T-helper 9 cell (primary cell): ENCODE data around the gene KISS1.
"Not testable (repeated sequence)": the region's sequence is repeated elsewhere in the genome, so short reads cannot be mapped to it uniquely, and the experiment has no call there.

Experiments used
- DNase-seq: peaks from one replicate; pipeline ENCODE4 v3.0.0-alpha.2; 2020
- total RNA-seq, 2 donors: gene quantifications; one replicate each; lab custom pipeline; 2026; lab: John Stamatoyannopoulos, UW

The KISS1 gene
- 0 reads per million in 2 donors for total RNA-seq

DNA sequence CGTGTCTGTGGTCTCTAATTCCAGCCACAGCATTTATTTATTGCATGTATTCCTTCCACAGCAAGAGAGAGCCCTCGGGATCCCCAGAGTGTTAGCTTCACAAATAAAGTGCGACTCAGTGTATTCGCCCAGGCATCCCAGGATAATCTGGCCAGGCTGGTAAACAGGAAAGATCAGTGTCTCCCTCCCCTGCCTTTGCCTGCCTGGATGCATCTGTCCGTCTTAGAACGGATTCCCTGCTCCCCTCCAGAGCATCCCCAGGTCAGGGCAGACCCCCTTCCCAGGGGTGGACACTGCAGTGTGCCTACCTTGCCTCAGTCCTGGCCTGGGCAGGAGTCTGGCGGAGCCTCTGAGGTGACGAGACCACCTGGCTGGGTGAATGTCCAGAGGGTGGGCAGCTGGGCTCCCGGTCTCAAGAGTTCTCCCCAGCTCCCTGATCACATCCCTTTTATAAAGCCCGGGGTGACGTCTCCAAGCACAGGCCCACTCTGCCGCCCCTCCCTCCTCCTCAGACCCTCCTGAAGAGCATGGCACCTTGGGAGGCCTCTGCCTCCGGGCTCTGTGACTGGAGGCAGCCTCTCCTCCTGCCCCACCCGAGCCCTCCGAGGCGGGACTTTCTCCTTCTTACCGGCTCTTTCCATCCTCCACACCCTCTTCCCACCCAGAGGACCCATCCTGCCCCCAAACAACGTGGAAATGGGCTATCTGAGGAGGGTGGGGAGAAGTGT is at the start of gene KISS1:
TSS of gene KISS1 (minus strand) at position 424 of the 728 bp plus-strand sequence. CDS start 3,615 bp downstream, outside the sequence.
- no peak for DNase-seq

DNA sequence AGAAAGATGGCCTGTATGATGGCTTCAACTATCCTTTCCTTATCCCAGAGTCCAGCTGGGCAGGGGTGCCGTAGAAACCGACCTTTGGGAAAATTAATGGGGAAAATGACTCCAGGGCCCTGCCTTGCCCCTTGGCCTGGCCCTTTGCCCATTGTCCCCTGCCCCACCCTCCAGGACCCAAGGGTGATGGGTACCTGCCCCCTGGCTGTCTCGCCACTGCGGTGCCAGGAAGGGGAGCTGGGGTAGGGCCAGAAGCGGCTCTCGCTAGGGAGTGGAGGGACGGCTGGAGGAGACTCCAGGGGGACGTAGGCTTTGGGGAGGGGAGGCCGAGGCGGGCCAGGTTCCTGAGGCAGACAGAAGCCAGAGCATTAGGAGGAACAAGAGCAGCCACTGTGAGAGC is 46.6 kb upstream of the KISS1 start:
- DNase-seq: no peak

DNA sequence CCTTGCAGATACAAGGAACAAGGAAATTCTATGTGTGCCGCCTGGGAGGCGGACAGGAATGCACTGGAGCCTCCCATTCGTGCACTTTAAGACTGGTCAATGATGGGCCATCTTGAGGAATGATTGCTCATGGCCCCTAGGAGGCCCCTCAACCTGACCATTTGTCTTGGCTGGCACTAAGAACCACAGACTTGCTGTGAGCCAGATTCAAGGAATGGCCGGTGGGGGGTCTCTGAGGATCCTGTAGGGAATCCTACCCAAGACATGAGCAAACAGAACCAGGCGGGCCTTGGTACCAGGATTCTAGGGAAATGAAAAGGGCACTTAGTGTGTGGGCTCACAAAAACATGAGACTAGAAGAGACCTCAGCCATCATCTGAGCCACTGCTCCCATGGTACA is 45.6 kb upstream of the KISS1 start:
- DNase-seq: no peak

GRCh38 chr1:204241050-204241449 is 44.8 kb upstream of the KISS1 start:
- DNase-seq: no peak

DNA sequence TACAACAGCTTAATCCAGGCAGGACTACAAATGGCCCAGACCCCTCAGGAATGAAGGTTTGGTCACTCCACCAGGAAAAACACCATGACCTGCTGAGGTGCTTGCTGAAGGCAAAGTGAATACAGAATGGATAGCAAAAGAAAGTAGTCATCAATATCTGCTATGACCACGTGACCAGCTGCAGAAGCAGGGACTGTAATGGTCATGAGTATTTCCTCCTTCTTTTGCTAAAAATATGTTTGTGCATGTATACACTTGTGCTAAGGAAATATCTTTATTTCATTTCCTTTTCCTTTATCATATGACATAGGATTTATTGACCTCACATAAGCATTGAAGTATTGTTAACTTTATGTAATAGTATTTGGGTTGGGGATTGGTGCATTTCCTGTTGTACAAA is 43.9 kb upstream of the KISS1 start:
- DNase-seq: no peak

GRCh38 chr1:204239401-204239800 is 43.1 kb upstream of the KISS1 start:
- not testable (repeated sequence) for DNase-seq

DNA sequence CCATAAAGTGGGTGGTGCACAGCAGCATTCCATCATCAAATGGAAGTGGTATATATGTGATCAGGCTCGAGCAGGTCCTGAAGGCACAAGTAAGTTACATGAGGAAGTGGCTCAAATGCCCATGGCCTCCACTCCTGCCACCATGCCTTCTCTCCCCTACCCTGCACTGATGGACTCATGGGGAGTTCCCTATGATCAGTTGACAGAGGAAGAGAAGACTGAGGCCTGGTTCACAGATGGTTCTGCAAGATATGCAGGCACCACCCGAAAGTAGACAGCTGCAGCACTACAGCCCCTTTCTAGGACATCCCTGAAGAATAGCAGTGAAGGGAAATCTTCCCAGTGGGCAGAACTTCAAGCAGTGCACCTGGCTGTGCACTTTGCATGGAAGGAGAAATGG is 42.2 kb upstream of the KISS1 start:
- DNase-seq: not testable (repeated sequence)

DNA sequence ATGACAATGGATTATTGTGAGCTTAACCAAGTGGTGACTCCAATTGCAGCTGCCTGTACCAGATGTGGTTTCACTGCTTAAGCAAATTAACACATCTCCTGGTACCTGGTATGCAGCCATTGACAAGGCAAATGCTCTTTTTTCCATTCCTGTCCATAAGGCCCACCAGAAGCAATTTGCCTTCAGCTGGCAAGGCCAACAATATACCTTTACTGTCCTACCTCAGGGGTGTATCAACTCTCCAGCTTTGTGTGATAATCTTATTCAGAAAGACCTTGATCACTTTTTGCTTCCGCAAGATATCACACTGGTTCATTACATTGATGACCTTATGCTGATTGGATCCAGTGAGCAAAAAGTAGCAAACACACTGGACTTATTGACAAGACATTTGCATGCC is 41.2 kb upstream of the KISS1 start:
- DNase-seq: not testable (repeated sequence)

GRCh38 chr1:204232526-204232925 is 36.2 kb upstream of the KISS1 start:
- no peak for DNase-seq

DNA sequence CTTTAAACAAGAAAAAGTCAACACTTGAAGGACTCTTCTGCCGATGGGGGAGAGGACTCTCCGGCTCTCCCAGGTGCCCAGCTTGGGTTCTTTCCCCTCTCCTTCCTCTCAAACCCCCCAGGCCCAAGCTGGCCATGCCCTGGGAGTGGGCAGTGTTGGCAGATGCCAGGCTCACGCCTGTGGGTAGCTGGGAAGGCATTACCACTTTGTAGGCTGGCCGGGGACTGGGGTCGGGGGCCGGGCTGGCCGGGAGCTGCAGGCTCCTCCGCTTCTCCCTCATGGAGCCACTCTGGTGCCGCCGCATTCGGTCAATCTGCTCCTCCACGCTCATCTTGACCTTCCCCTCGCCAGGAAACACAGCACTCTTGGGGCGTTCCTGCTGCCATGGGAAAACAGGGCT is 33.9 kb upstream of the KISS1 start:
- DNase-seq: no peak

GRCh38 chr1:204228896-204229295 is 32.6 kb upstream of the KISS1 start:
- no peak for DNase-seq

- DNase-seq: no peak
Observed at GRCh38 chr1:204227996-204228785, 31.9 kb upstream of the KISS1 start.

GRCh38 chr1:204227351-204227750 is 31.1 kb upstream of the KISS1 start:
- DNase-seq: no peak

- no peak for DNase-seq
Observed at GRCh38 chr1:204225841-204226735, 29.8 kb upstream of the KISS1 start.

DNA sequence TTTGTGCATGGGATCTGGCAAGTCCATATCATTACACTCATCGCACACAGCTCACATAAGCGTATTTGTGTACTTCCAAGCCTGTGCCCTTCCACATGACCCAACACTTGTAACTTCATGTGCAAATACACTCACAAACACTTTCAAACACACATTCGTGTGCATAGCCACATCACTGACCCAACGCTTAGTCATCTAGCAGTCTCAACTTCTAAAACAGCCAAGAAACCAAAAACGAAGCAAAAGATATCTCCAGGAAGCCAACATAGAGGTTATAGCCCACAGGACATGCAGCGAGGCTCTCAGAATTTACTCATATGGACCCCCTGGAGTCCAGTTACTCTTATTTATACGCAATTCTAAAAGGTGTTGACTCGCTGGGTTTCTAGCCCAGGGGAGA is 28.4 kb upstream of the KISS1 start:
- DNase-seq: no peak

DNA sequence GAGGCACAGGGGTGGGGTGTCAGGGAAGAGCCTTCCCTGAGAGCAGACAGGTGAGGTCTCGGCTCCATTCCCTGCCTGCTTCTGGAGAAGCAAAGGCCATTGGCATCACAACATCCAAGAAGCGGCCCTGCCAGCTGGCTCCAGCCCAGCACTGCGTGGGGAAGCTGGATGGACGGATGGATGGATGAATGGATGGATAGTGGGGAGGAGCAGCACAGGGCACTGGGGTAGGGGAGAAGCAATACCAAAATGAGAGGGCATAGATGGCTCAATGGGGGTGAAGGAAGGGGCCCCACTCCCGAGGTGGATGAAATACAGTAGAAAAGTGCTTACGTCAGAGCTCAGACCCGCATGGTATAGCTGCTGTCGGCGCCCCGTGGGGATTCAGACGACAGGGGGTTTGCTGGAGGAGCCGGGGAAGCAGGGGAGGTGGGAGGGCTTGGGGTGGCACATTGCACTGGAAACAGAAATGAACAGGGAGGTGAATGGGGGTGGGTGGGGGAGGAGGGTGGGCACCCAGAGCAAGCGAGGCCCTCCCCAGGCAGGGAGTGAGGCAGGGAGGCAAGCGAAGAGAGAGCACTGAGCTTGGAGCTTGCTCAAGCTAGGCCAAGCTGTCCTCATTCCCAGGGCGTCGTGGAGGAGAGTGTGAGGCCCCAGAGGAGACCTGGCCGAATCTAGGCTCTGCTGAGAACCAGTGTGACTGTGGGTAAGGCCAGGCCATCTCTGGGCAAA is 27.0 kb upstream of the KISS1 start:
- no peak for DNase-seq

DNA sequence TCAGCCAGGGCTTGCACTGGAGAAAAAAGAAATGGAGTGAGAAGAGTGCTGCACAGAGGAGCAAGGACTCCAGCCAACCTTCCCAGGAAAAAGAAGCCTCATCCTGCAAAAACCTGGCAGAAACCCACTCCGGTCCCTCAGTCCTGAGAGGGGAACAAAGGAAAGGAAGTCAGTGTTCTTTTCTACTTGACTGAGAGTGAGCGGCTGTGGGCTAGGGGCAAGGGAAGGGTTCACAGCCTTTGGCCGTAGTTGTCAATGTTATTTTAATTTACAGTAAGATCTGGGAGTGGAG is 26.4 kb upstream of the KISS1 start:
- DNase-seq: no peak

GRCh38 chr1:204222006-204222763 is 25.9 kb upstream of the KISS1 start:
- no peak for DNase-seq

DNA sequence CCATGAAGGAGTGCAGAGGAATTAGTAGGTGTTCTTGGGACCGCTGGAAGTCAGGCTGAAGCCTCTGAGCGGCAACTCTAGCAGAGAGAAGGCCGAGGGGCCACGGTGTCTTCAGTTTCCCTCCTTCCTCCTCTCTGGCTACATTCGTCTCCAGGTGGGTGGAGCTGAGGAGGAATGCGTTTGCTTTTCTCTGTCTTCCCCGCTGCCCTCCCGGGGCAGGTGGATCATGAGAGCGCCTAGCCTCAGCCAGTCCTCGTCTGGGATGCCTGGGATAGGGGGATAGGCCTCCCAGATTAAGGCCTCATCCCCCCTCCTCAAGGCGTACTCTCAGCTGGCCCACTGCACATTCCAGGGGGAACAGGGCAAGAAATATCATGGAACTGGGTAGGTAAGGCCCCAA is 25.0 kb upstream of the KISS1 start:
- no peak for DNase-seq

DNA sequence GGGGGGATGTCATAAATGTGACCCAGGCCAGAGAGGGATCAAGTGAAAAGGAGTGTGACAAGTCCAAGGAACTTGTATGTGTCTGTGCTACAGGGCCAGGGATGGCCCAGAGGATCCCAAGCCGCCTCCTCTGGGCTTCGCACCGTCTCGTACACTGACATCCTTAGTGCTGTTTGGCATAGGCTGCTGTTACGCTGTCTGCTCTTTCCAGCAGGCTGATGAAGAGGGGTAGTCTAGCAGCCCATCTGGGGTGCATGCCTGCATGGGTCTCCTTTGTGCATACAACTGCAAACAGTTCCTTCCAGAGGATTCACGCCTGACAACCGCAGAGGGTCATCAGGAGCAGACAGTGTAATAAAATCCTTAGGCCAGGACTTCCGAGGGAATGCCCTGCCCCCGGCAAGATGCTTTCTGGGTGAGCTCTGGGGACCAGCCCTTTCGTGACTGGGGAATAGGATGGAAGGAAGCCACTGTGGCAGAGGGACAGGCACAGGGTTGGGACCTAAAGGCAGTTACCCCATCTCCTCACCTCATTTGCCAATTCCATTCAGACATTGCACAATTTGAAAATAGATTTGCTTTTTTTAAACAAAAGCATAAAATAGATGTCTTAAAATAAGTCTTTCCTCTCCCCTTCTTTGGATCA is 23.8 kb upstream of the KISS1 start:
- no peak for DNase-seq

DNA sequence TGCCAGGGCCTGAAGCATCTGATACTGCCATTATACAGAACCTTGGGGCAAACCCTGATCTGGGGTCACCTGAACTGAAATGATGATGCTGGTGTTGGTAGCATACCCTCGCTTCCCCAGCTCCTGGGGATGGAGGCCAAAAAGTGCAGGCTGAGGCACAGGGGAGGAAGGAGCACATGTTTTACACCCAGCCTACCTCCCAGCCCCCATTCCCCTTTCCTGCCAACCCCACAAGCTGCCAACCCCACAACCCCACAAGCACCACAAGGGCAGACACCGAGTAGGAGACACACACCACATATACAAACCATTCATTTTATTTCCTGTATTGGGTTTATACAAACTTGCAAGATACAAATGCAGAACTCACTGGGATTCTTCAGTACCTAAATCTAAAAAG is 22.3 kb upstream of the KISS1 start:
- no peak for DNase-seq

DNA sequence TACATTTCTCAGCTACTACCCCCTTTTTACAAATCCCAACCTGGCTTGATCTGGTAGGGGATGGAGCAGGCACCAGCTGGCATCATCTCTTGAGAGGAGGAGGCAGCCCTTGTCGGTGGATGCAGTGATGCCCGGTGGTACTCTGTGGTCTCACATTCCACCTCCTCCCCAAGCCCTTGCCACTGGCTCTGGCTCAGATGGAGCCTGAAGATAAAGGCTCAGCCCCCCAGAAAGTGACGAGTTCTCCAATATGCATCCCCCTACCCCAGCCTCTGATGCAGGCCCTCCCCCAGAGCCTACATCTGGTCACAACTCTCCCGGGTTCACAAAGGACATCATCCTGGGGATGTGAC is 21.3 kb upstream of the KISS1 start:
- no peak for DNase-seq
